Activated CD8-positive, alpha-beta memory T cell treated with anti-CD3 and anti-CD28 coated beads, Interleukin-2, amount 50 U/mL, for 48 hours (primary cell): ENCODE measurements around the gene BCAS4.
"Not testable (repeated sequence)": the region's sequence is repeated elsewhere in the genome, so short reads cannot be mapped to it uniquely, and the experiment has no call there.

Experiments used
- DNase-seq: peaks from one replicate; pipeline ENCODE4 v3.0.0-alpha.2; 2020

Gene BCAS4

GRCh38 chr20:50879649-50880550 is 85.0 kb downstream of the BCAS4 start:
- no peak for DNase-seq

DNA sequence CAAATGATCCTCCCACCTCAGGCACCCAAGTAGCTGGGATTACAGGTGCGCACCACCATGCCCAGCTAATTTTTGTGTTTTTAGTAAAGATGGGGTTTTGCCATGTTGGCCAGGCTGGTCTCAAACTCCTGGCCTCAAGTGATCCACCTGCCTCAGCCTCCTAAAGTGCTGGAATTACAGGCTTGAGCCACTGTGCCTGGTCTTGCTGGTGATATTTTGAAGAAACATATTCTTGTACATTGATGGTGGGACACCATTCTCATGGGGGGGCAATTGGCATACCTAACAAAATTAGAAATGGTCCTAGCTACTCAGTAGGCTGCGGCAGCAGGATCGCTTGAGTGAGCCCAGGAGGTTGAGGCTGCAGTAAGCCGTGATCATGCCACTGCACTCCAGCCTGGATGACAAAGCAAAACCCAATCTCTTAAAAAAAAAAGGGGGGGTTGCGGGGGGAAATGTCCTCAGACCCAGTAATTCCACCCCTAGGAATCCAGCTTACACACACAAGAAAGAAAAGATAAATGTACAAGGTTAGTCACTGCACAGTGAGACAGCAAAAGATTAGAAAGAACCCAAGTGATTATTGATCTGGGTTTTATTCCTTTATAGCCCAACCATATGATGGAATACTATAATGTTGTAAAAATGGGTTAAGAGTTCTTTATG is 87.0 kb downstream of the BCAS4 start:
- not testable (repeated sequence) for DNase-seq

- DNase-seq, result no peak
Measured at GRCh38 chr20:50883856-50884255, 89.0 kb downstream of the BCAS4 start.

DNA sequence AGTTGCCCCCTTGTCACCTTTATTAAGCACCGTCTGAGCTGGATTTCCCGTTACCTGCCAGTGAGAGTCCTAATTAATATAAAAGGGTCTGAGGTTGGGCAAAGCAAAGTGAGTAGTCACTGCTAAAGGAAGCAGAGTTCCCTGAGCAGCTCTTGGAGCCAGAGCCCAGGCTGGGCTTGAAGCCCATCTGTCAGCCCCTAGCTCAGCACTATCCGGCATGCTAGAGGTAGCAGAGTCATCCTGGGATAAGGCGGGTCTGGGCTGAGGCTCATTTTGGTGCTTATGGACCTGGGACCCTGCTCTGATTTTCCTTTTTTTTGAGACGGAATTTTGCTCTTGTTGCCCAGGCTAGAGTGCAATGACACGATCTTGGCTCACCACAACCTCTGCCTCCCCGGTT is 90.2 kb downstream of the BCAS4 start:
- DNase-seq, result no peak

- no peak for DNase-seq
Measured at GRCh38 chr20:50885781-50886180, 90.9 kb downstream of the BCAS4 start.

DNA sequence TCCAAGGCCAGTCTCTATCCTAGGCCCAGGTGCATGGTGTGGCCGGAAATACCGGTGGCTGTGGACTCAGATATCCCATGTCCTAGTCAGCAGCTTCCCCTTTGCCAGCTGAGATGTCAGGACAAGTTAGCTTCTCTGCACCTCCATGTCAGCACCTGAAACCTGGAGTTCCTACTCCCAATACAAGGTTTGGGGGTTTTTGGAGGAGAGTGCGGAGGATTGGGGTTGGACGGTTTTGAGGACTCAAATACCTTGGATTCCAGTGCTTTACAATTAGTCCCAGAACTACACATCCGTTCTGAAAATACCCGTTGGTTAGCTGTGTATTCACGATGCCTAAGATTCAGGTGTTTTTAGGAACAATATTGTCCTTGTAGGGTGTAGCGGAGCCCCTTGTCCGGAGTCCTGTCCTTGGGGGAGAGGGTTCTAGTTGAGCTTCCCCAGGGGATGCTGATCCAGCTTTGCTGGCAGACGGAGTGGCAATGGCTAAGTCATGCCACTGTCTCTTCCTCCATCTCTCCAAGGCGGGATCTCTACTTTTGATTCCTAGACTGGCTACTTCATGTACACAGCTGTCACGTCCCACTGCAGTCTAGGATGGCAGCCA is 91.4 kb downstream of the BCAS4 start:
- no peak for DNase-seq

DNA sequence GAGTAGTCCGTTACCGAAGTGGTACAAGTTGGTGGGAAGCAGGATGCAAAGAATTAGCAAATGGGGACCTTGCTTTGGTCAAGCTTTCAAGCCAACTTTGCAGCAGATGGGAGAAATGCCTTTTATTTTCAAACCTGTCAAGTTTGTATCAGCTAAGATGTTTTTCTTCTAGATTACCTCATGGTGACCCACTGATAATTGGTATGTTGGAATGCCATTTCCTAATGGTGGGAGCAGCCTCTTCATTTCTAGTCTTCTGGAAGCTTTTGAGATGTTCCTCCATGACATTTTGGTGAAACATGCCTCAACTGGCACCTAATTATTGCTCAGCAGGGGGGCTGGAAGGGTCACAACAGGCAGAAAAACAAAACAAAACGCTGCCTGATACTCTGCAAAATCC is 92.7 kb downstream of the BCAS4 start:
- DNase-seq, result peak; percentile 12

DNA sequence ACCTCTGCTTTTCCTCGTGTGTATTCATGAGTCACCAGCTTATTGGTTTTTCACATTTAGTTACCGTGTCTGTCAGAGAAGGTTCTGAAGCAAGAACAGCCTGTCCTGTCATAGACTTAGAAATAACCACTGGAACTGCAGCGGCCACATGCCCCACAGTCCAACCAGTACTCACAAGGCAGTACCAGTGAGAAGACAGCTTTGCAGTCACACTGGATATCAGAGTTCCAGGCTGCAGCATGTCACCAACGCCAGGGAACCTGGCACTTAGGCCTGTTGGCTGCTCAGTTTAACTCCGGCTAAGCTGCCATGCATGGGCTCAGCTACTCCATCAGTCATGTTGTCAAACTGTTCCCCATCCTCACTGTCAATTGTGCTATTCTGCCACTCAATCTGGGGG is 96.3 kb downstream of the BCAS4 start:
- DNase-seq, result peak; percentile 56

GRCh38 chr20:50892394-50892793 is 97.5 kb downstream of the BCAS4 start:
- peak; percentile 38 for DNase-seq

DNA sequence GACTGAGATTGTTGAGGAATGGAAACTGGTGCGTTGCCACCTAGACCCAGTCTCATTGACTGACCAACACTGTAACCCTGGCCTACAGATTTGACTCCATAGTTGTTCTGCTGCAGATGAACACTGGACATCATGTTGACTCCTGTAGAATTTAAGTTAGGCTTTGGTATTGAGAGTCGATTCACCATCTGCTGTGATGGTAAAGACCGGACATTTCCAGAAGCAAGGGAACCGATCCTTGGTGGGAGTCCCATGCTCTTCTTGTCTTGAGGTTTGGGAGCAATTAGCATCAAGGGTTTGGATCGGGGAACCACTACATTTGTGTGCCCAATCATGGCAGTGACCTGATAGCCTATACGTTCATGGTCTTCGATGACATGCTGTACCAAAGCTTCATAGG is 98.8 kb downstream of the BCAS4 start:
- DNase-seq, result peak; percentile 30

GRCh38 chr20:50895111-50895830 is 100.4 kb downstream of the BCAS4 start:
- DNase-seq, result no peak

GRCh38 chr20:50898475-50898874 is 103.6 kb downstream of the BCAS4 start:
- no peak for DNase-seq

DNA sequence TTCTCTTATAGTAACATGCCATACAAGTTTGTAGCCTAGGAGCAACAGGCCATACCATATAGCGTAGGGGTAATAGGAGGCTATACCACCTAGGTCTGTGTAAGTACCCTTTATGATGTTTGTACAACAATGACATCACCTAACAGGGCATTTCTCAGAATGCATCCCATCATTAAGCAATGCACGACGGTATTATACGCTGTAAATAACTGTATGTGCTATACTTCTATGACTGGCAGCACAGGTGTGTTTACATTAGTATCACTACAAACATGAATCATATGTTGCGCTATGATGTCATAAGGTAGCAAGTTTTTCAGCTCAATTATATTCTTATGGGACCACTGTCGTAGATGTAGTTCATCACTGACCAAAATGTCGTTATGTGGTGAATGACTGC is 105.4 kb downstream of the BCAS4 start:
- no peak for DNase-seq

- DNase-seq, result no peak
Measured at GRCh38 chr20:50901301-50901700, 106.4 kb downstream of the BCAS4 start.

GRCh38 chr20:50903353-50904051 is 108.6 kb downstream of the BCAS4 start:
- DNase-seq, result no peak

DNA sequence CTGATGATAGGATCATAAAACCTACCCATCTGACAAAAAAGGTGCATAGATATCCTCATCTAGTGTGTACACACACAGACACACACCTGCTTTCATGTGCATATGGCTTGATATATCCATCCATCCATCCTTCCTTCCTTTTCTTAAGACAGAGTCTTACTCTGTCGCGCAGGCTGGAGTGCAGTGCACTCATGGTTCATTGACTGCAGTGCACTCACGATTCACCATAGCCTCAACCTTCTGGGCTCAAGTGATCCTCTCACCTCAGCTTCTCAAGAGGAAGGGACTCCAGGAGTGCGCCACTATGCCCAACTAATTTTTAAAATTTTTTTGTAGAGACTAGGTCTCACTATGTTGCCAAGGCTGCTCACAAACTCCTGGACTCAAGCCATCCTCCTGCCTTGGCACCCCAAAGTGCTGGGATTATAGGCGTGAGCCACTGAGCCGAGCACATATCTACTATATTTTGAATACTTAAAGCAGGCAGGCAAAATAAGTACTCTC is 109.3 kb downstream of the BCAS4 start:
- no peak for DNase-seq

GRCh38 chr20:50909413-50909812 is 114.6 kb downstream of the BCAS4 start:
- DNase-seq, result no peak

GRCh38 chr20:50911030-50911429 is 116.2 kb downstream of the BCAS4 start:
- DNase-seq, result no peak

DNA sequence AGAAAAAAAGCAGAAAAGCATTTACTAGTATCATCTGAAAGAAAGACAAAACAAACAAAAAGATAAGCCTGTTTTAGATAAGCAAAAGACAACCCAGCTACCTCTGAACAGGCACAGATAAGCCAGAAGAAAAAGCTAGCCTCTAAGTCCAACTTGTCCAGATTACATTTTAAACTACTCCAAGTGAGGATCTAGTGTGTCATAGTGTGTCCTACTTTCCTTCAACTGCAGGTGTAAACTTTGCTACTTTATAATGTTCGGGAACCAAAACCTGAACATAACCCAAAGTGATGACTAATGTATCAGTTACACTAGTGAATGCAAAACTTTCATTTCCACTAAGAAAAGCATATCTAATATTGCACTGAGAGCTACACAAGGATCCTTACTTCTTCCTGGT is 116.9 kb downstream of the BCAS4 start:
- no peak for DNase-seq

DNA sequence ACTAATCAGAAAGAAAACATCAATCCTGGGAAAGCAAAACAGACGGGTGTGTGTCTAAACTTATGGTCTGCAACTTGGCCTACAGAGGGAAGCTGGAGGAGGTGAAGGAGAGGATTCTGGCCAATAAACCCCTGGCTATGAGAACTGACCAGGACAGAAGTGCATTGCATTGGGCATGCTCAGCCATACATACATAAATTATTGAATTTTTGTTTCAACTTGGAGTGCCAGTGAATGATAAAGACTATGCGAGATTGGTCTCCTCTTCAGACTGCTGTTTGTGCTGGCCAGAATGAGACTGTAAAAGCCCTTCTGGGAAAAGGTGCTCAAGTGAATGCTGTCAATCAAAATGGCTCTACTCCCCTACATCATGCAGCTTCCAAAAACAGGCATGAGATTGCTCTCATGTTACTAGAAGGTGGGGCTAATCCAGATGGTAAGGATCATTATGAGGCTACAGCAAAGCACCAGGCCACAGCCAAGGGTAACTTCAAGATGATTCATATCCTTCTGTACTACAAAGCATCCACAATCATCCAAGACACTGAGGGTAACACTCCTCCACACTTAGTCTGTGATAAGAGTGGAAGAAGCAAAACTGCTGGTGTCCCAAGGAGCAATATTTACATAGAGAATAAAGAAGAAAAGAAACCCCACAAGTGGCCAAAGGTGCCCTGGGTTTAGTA is 119.0 kb downstream of the BCAS4 start:
- no peak for DNase-seq

DNA sequence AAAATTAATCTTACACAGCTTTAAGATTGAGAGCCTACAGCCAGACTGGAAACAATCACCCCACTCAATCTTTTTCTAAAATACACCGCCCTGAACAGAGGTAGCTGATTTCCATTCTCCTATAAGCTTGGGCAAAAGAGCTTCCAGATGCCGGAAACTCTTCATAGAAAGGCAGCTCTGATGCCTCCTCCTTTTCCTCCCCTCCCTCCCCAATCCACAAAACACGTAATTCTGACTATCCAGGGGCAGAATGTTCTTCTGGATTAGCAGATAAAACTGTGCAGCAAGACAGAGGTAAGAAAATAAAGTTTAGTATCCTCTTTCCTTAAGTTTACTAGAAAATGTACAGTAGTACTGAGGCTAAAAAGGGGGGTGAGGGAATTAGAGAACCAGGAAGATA is 120.6 kb downstream of the BCAS4 start:
- DNase-seq, result no peak

DNA sequence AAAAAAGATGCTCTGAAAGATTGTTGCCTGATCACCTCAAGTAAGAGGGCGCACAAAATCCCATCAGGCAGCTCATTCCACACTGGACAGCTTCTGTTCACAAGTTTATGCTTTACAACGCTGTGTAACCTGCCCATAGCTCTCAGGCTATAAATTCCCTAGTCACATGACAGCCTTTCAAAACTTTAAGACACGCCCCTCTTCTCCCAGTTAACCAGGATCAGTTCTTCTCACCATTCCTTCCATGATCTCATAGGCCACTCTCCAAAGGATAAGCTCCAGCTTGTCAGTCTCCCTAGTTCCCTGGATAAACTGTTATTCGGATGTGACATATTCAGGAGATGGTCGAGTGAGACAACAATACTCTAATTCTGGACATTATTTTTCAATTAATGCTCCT is 121.4 kb downstream of the BCAS4 start:
- DNase-seq, result no peak
